Measurements from ENCODE around the gene EIF5B. TPM values are rescaled to one million over a fixed set of nuclear protein-coding genes. Genes with fewer than 3 reads are reported as not detected.

The EIF5B gene
- polyA plus RNA-seq, 1 experiment: 4.8 TPM

- no peak overlapping the region for H3K4me3 ChIP-seq (ENCODE audit: low read depth, low read length)
- peaks cover 3% of the 10 kb centered on the region for H3K36me3 ChIP-seq (ENCODE audit: control insufficient read depth, insufficient read depth, low read length)
- no peak for DNase-seq (ENCODE audit: low read depth)
- CTCF ChIA-PET: interaction anchor here (1.0 kb wide), 1 partner anchor 19 kb away, joined by 3 read pairs; no protein-coding TSS in a partner anchor
- no peak for TF ChIP-seq CTCF (IDR thresholded peaks at IDR 0.05; ENCODE audit: insufficient read depth, low read depth, low read length)
- H3K27me3 ChIP-seq (ENCODE audit: control insufficient read depth, insufficient read depth, low read length): no peaks in the 10 kb centered on the region
- POLR2A ChIA-PET: no interaction called here
Observed at GRCh38 chr2:99417396-99417795, 80.2 kb downstream of the EIF5B start.

GRCh38 chr2:99420031-99420430, 82.8 kb downstream of the EIF5B start:
- no peaks in the 10 kb centered on the region for H3K27me3 ChIP-seq (ENCODE audit: control insufficient read depth, insufficient read depth, low read length)
- ChIA-PET CTCF (interaction anchor here (1.4 kb wide), 1 partner anchor 11 kb away, joined by 4 read pairs; no protein-coding TSS in a partner anchor), POLR2A (no interaction called here)
- no peak for DNase-seq (ENCODE audit: low read depth)
- H3K36me3 ChIP-seq (ENCODE audit: control insufficient read depth, insufficient read depth, low read length): peaks cover 4% of the 10 kb centered on the region
- no peak for TF ChIP-seq CTCF (IDR thresholded peaks at IDR 0.05; ENCODE audit: insufficient read depth, low read depth, low read length)
- no peak overlapping the region for H3K4me3 ChIP-seq (ENCODE audit: low read depth, low read length)

- POLR2A ChIA-PET: interaction anchor here (0.7 to 0.9 kb wide), 3 partner anchors 10 to 151 kb away, joined by 4 to 7 read pairs (median 4); no protein-coding TSS in a partner anchor
- Histone ChIP-seq H3K4me3 (ENCODE audit: low read depth, low read length) (no peak overlapping the region), H3K27me3 (ENCODE audit: control insufficient read depth, insufficient read depth, low read length) (no peaks in the 10 kb centered on the region), H3K36me3 (ENCODE audit: control insufficient read depth, insufficient read depth, low read length) (peaks cover 4% of the 10 kb centered on the region)
- TF ChIP-seq CTCF (IDR thresholded peaks at IDR 0.05; ENCODE audit: insufficient read depth, low read depth, low read length): no peak
- CTCF ChIA-PET: interaction anchor here (0.6 to 1.4 kb wide), 3 partner anchors 10 to 85 kb away, joined by 3 to 5 read pairs (median 4); partner anchors contain the start of gene EIF5B
- DNase-seq (ENCODE audit: low read depth): no peak
Observed at GRCh38 chr2:99420751-99421299, 83.6 kb downstream of the EIF5B start.

- H3K36me3 ChIP-seq (ENCODE audit: control insufficient read depth, insufficient read depth, low read length): peaks cover 4% of the 10 kb centered on the region
- no peak for TF ChIP-seq CTCF (IDR thresholded peaks at IDR 0.05; ENCODE audit: insufficient read depth, low read depth, low read length)
- H3K27me3 ChIP-seq (ENCODE audit: control insufficient read depth, insufficient read depth, low read length): no peaks in the 10 kb centered on the region
- ChIA-PET CTCF (interaction anchor here (0.9 kb wide), 1 partner anchor 86 kb away, joined by 5 read pairs; no protein-coding TSS in a partner anchor), POLR2A (interaction anchor here (0.9 kb wide), 1 partner anchor 10 kb away, joined by 7 read pairs; no protein-coding TSS in a partner anchor)
- DNase-seq (ENCODE audit: low read depth): no peak
- no peak overlapping the region for H3K4me3 ChIP-seq (ENCODE audit: low read depth, low read length)
Observed at GRCh38 chr2:99421469-99421868, 84.3 kb downstream of the EIF5B start.

- POLR2A ChIA-PET: no interaction called here
- TF ChIP-seq CTCF (IDR thresholded peaks at IDR 0.05; ENCODE audit: insufficient read depth, low read depth, low read length): no peak
- H3K36me3 ChIP-seq (ENCODE audit: control insufficient read depth, insufficient read depth, low read length): peaks cover 1% of the 10 kb centered on the region
Observed at GRCh38 chr2:99422599-99422998, 85.4 kb downstream of the EIF5B start.

More at GRCh38 chr2:99422599-99422998, 85.4 kb downstream of the EIF5B start:
- no peak for DNase-seq (ENCODE audit: low read depth)
- H3K27me3 ChIP-seq (ENCODE audit: control insufficient read depth, insufficient read depth, low read length): no peaks in the 10 kb centered on the region
- no peak overlapping the region for H3K4me3 ChIP-seq (ENCODE audit: low read depth, low read length)
- CTCF ChIA-PET: no interaction called here

Data from BJ (cell line).